Amniotic stem cell (primary cell): ENCODE data around the gene TCOF1.

Experiments used
- DNase-seq: peaks from one replicate; lab custom pipeline; 2025; lab: John Stamatoyannopoulos, UW

Gene TCOF1

GRCh38 chr5:150428978-150429377 lies 71.5 kb downstream of the TCOF1 start:
- no peak for DNase-seq

GRCh38 chr5:150429410-150429873 lies 71.9 kb downstream of the TCOF1 start:
- DNase-seq = no peak

GRCh38 chr5:150431048-150431447 lies 73.6 kb downstream of the TCOF1 start:
- DNase-seq = no peak

GRCh38 chr5:150431574-150431973 lies 74.1 kb downstream of the TCOF1 start:
- DNase-seq = no peak

GRCh38 chr5:150434464-150434863 lies 77.0 kb downstream of the TCOF1 start:
- DNase-seq = peak; percentile 53

- DNase-seq = peak; percentile 81
These were observed 78.7 kb downstream of the TCOF1 start for GRCh38 chr5:150436141-150436680.

GRCh38 chr5:150438873-150439546 lies 81.5 kb downstream of the TCOF1 start:
- DNase-seq = no peak

- no peak for DNase-seq
These were observed 83.7 kb downstream of the TCOF1 start for GRCh38 chr5:150440948-150441812.

- no peak for DNase-seq
These were observed 84.6 kb downstream of the TCOF1 start for GRCh38 chr5:150441813-150442698.

GRCh38 chr5:150442699-150443080 lies 85.2 kb downstream of the TCOF1 start:
- DNase-seq = no peak

GRCh38 chr5:150443242-150444075 lies 86.0 kb downstream of the TCOF1 start:
- no peak for DNase-seq

GRCh38 chr5:150444770-150445169 lies 87.3 kb downstream of the TCOF1 start:
- DNase-seq = no peak

GRCh38 chr5:150446088-150446487 lies 88.6 kb downstream of the TCOF1 start:
- no peak for DNase-seq

GRCh38 chr5:150446583-150446982 lies 89.1 kb downstream of the TCOF1 start:
- no peak for DNase-seq

GRCh38 chr5:150447188-150447587 lies 89.7 kb downstream of the TCOF1 start:
- DNase-seq = no peak

- no peak for DNase-seq
These were observed 90.8 kb downstream of the TCOF1 start for GRCh38 chr5:150448334-150448733.

GRCh38 chr5:150448952-150449516 lies 91.5 kb downstream of the TCOF1 start:
- DNase-seq = no peak
